Measurements from ENCODE around the gene SMARCA4.

SMARCA4 gene

DNA sequence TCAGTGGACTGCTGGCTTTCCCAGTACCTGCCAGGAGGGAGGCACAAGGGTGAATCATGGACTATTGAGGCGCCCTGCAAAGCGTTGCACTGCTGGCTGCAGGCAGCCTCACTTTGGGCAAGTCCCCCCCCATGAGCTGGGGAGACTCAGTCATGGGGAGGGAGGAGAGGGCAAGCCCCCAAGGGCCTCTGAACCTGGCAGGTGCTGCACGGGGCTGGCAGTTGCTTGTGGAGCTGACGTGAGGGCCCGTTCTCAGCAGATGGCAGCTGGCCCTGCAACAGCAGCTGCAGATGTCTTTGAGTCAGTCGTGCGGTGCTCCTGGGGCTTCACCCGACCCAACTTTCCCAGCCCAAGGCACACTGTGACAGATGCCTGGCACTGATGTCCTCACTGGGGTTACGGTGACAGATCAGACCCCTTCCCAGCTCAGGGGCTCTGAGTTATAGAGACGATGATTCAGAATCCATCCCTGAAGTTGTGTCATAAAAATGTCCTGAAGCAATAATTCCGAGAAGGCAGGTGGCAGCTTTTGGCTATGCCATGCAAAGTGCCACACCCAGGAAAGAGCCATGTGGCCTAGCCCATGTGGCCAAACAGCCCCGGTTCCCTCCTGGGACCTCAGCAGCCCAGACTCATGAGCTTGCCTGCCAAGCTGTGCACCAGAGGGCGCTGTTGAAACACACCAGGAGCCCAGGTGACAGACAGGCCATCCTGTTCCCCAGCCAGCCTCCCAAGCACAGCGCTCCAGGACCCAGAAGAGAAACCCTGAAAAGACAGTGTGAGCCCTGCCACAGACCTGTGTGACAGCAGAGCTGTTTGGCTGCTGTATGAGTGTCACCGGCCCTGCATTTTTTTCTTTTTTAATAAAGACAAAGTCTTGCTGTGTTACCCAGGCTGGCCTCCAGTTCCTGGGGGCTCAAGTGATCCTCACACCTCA lies 74.9 kb downstream of the SMARCA4 start:
- DNase-seq (ENCODE audit: low spot score) = peak; percentile 89

DNA sequence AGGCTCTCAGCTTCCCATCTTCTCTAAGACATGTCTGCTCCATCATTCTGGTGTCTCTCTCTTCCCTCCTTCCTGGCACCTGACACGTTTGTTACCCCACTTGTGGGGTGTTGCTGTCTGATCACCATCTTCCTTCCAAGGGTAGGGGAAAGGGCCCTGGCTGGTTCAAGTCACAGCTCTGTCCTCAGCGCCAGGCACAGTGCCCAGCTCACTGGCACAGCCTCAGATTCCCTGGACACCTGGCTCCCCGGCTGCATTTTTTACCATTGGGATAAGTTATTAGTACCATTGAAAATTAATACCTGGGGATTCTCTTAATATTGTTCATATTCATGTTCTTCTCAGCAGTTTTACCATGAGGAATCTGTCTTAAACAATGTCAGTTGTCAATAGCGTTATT lies 77.7 kb downstream of the SMARCA4 start:
- DNase-seq (ENCODE audit: low spot score) = no peak

DNA sequence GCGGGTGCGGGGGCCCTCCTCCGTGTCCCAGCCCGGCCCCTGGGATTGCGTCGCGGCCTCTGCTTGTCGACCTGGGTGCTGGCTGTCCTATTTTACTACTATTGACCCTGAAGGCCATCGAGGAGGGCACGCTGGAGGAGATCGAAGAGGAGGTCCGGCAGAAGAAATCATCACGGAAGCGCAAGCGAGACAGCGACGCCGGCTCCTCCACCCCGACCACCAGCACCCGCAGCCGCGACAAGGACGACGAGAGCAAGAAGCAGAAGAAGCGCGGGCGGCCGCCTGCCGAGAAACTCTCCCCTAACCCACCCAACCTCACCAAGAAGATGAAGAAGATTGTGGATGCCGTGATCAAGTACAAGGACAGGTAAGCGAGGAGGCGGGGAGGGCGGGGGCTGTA lies 80.4 kb downstream of the SMARCA4 start:
- DNase-seq (ENCODE audit: low spot score) = no peak

DNA sequence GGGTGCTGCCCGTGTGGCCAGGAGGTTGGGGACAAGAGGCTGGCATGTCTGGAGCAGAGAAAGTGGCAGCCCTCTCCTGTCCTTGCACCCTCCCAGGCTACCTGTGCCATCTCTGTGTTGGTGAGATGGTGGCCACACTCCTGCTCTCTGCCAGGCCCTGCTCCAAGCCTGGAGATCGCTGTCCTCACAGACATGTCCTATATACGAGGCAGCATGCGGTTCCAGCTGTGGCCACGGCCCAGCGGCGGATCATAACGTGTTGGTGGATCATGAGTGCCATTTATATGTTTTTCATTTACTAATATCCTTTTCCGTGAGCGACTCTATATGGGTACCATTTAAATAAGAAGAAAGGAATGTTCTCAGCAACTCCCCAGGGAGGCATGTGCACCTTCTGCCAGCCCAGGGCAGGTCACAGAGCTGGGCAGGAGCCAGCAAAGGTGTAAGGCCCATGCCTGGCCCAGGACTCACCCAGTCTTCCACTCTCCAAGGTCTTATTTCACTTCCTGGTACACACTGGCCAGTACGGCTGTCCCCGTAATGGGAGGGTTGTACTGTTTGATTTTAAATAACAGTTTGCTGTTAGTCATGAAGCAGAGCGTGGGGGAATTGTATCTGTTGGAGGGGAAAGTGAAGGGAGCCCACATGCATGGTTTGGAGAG lies 81.3 kb downstream of the SMARCA4 start:
- no peak for DNase-seq (ENCODE audit: low spot score)

DNA sequence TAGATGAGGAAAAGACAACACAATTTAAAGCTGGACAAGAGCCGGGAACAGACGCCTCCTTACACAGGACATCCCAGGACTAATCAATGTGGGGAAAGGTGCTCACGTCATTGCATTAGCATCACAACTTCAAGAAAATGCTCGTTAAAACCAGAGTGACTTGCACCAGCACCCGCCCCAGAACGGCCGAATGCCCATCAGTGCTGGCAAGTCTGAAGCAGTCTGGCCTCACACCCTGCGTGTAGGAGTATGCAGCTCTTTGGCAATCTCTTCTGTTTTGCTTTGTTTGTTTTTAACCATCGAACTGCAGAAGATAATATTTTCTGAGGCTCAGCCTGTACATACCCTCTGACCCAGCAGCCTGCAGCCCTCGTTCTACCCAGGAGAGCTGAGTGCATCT lies 83.6 kb downstream of the SMARCA4 start:
- DNase-seq (ENCODE audit: low spot score) = no peak

DNA sequence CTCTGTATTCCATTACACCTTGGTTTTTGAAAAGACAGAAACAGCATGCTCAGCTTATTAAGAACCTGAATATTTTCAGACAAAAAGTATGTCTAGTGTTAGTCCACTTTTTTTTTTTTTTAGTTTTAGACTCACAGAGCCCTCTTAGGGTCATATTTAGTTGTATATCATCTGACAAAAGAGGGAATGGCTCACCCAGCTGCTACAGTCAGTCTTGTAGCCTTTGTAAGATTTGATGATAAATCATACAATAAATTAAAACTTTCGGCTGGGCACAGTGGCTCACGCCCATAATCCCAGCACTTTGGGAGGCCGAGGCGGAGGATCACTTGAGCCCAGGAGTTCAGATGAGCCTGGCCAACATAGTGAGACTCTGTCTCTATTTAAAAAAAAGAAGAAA lies 84.7 kb downstream of the SMARCA4 start:
- DNase-seq (ENCODE audit: low spot score) = no peak

GRCh38 chr19:11046605-11047354 lies 86.0 kb downstream of the SMARCA4 start:
- no peak for DNase-seq (ENCODE audit: low spot score)

DNA sequence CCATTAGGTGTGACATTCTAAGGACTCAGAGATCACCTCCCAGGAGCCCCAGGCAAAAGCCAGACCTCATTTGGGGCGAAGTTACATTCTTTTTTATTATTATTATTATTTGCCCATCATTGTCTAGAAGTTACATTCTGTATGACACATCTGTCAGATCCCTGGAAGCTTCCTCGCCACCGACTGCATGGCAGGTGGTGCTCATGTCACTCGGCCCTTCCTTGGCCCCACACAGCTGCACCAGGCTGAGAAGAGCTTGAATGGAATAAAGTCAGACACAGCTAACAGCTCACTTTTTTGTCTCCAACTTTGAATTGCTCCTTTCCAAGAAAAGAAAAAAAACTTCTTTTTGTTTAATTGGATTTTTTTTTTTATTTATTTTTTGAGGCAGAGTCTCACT lies 87.0 kb downstream of the SMARCA4 start:
- no peak for DNase-seq (ENCODE audit: low spot score)

DNA sequence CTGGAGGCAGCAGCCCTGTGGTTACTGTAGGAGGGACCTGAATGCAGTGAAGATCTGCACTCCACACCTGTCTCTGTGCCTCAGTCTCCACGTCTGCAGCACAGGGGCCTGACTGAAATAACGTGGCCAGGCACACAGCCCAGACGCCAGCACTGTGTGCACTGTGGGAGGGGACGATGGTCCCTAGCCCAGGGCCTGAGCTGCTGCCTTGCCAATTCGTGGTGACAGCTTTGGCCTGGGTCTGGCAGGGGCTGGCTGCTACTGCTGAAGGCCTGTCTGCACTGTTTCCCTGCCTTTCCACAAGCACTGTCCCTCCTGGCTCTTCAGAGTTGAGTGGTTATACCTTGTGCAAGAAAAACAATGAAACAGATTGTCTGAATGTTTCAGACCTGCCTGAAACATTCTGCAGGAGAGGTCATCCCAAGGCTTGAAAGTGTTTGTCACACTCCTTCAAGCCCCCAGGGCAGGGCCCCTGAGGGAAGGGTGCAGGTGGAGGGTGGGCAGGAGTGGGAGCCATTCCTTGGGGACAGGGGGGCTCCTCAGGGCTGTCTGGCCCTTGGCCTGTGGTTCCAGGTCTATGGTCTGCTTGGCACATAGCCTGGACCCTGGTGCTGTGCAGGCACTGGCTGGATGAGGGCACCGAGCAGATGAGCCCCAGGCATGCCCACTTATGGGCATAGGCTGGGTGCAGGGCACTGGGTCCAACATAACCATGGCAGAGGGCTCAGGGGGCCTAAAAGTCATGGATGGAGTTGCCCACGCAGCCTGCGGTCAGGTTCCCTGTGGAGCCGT lies 89.7 kb downstream of the SMARCA4 start:
- DNase-seq (ENCODE audit: low spot score) = no peak

DNA sequence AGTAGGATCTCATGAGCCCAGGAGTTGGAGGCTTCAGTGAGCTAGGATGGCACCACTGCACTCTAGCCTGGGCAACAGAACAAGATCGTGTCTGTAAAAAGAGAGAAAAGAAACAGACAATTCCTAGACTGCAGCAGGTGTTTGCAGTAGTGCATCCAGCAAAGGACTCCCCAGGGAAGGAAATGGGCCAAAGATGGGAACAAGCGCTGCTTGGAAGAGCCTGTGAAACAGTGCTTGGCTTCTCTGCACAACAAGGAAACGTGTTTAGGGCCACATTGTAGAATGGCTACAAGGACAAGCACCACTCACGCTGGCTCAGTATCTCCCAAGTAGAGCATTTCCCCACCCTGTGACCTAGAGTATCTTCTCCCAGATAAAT lies 93.0 kb downstream of the SMARCA4 start:
- DNase-seq (ENCODE audit: low spot score) = no peak

DNA sequence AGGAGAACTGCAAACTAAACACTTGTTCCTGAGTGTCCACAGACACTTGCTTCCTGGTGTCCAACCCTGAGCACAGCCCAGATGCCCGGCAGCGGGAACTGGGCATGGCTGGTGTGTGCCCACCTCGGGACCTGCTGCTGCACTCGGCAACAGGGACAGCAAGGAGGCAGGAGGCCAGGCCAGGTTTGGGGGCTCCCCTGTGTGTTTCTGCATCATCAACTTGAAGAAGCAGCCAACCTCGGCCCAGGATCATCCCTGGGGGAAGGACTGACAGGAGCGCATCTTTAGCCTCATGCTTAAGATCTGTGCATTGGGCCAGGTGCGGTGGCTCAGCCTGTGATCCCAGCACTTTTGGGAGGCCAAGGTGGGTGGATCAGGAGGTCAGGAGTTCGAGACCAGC lies 93.4 kb downstream of the SMARCA4 start:
- no peak for DNase-seq (ENCODE audit: low spot score)

- DNase-seq (ENCODE audit: low spot score) = no peak
Observed at GRCh38 chr19:11054628-11055027, 93.8 kb downstream of the SMARCA4 start.

DNA sequence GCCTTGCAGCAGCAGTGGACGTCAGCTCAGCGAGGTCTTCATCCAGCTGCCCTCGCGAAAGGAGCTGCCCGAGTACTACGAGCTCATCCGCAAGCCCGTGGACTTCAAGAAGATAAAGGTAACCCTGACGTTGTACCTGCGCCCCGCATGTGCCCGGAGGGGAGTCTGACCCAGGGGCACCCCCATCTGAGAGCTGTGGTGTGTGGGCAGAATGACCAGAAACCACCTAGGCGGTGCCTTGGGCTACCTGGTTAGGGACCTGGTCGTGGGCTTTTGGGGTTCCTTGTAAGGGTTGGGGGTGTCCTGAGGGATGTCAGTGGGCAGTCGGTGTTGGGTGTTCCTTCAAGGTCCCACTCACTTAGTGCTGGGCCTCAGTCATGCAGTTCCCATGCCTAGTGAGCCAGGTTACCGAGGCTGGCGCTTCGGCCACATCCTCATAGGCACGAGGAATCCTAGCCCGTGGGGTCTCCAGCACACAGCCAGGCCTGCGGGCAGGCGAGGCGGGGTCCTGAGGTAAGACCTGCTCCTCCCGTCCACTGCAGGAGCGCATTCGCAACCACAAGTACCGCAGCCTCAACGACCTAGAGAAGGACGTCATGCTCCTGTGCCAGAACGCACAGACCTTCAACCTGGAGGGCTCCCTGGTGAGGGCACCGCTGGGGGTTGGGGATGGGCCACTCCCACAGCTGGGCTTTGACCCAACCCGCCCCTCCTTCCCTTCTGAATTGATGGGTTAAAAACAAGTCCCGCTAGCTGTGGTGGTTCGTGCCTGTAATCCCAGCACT lies 97.6 kb downstream of the SMARCA4 start:
- DNase-seq (ENCODE audit: low spot score) = no peak

GRCh38 chr19:11059511-11060358 lies 98.9 kb downstream of the SMARCA4 start:
- no peak for DNase-seq (ENCODE audit: low spot score)

GRCh38 chr19:11061952-11062351 lies 101.1 kb downstream of the SMARCA4 start:
- DNase-seq (ENCODE audit: low spot score) = no peak

- no peak for DNase-seq (ENCODE audit: low spot score)
Observed at GRCh38 chr19:11063434-11063833, 102.6 kb downstream of the SMARCA4 start.

DNA sequence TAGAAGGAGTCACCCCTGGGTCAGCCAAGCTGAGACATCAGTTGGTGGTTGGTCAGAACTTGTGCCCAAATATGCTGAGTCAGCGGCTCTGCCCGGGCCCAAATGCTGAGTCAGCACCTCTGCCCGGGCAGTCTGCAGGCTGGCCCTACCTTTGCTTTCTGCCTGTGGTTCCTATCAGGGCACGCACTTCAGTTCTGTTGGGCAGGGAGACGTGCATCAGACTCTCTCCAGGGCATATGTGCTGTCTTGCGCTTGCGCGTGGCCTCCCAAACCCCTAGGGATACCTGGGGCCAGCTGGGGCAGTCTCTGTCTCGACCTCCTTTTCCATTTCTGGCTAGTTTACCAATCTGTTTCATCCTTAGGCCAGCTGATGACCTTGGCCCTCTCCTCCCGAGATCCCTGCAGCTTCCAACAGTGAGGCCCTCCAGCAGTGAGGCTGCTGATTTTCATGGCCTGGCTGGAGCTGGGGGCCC lies 104.0 kb downstream of the SMARCA4 start:
- DNase-seq (ENCODE audit: low spot score) = peak; percentile 72

GRCh38 chr19:11066326-11066725 lies 105.5 kb downstream of the SMARCA4 start:
- DNase-seq (ENCODE audit: low spot score) = no peak

DNA sequence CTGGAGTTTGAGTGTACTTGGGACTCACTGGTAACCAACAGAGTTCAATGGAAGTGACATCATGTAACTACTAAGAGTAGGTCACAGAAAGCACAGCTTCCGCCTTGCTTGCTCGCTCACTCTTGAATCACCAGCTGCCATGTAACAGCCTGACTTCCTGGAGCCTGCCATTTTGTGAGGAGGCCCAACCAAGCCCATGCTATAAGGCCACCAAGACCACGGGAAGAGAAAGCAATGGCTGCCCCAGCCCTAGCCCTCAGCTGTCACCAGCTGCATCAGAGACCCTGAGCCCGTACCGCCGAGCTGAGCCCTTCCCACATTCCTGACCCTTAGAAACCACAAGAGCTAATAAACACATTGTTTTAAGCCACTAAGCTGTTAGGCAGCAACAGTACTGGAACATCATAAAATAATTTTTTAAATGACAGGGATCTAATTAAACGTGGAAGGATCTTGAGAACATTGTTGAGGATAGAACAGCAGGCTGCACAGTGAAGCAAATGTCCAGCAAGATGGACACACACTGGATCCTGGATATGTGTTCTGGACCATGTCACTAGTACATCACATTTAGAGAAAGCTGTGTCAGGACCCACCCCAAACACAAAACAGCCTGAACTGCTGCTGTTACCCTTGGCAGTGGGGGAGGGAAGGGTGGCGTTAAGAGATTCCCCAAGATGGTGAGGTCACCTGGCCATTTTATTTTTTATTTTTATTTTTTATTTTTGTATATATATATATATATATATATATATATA lies 106.7 kb downstream of the SMARCA4 start:
- no peak for DNase-seq (ENCODE audit: low spot score)

Measured in hematopoietic multipotent progenitor cell treated with erythropoietin and hydrocortisone succinate and interleukin-3 and kit ligand, for 17 days (in vitro differentiated cells).